GM12878 (cell line): Measurements from ENCODE around the gene SBF2. TPM values are rescaled to one million over a fixed set of nuclear protein-coding genes. Genes with fewer than 3 reads are reported as not detected.
"Not testable (repeated sequence)": the region's sequence is repeated elsewhere in the genome, so short reads cannot be mapped to it uniquely, and the experiment has no call there.

ENCODE experiments used
- ATAC-seq: fragments of 200-7000 bp; cut with Tn5 transposase; 3 replicates; pipeline ENCODE4 v1.9.1; 2020; ENCODE audit warnings: mild to moderate bottlenecking, moderate library complexity
- BruUV-seq: library from RNA; stranded (reverse); fragments of 400-500 nt; replicated peaks from 2 replicates; lab custom pipeline; 2021; lab: Mats Ljungman, UMichigan
- CTCF ChIA-PET: fragments of 300-600 bp; sonication (Branson Sonifier 250); formaldehyde crosslinking; extraction: SDS; loops from one replicate; lab custom pipeline; 2021; ENCODE audit warnings: inconsistent platforms; lab: Yijun Ruan, JAX
- POLR2A ChIA-PET: fragments of 350-600 bp; formaldehyde crosslinking; extraction: SDS; loops from one replicate; lab custom pipeline; 2021; ENCODE audit warnings: inconsistent platforms; lab: Charles Lee
- RAD21 ChIA-PET: fragments of 300-600 bp; sonication (Branson Sonifier 250); formaldehyde crosslinking; loops from one replicate; lab custom pipeline; 2023; ENCODE audit warnings: antibody characterized with exemption; ENCODE audit not compliant: unreplicated experiment; lab: Charles Lee
- SMC1A ChIA-PET: fragments of 300-600 bp; sonication (Branson Sonifier 250); formaldehyde crosslinking; loops from one replicate; lab custom pipeline; 2023; ENCODE audit not compliant: unreplicated experiment, uncharacterized antibody; lab: Charles Lee
- DNase-seq: peaks from one replicate; pipeline ENCODE4 v3.0.0-alpha.2; 2011; ENCODE audit warnings: low read depth, low spot score
- FAIRE-seq: peaks from 3 replicates; lab custom pipeline; 2011; peaks lifted over from hg19 to GRCh38; lab: Jason Lieb, UNC
- H2AFZ ChIP-seq: 2 replicates; pipeline ENCODE4 v1.6.0; 2011; ENCODE audit warnings: low read depth, low read length, control low read depth; ENCODE audit not compliant: control insufficient read depth
- H3K27ac ChIP-seq: 2 replicates; pipeline ENCODE4 v1.5.1; 2011; ENCODE audit warnings: control low read depth; ENCODE audit not compliant: control insufficient read depth, insufficient read depth
- H3K27me3 ChIP-seq, 2 experiments: replicated peaks in 1 of 2; 2 replicates each; pipeline versions ENCODE4 v1.6.0 to v1.6.1; 2011; ENCODE audit warnings: low read length in 1 of 2; ENCODE audit not compliant: control insufficient read depth in 2 of 2, insufficient read depth in 2 of 2
- H3K36me3 ChIP-seq, 2 experiments: 2 replicates each; pipeline ENCODE4 v1.5.1; 2011; ENCODE audit warnings: low read length in 1 of 2; ENCODE audit not compliant: control insufficient read depth in 2 of 2, insufficient read depth in 2 of 2
- H3K4me1 ChIP-seq: 2 replicates; pipeline ENCODE4 v1.6.1; 2011; ENCODE audit warnings: mild to moderate bottlenecking, low read length, moderate library complexity, mixed read lengths; ENCODE audit not compliant: control insufficient read depth, insufficient read depth
- H3K4me2 ChIP-seq: 2 replicates; pipeline ENCODE4 v1.6.0; 2011; ENCODE audit warnings: control low read depth; ENCODE audit not compliant: control insufficient read depth, insufficient read depth
- H3K4me3 ChIP-seq: fragments of 200-600 bp; sonication (generic); 2 replicates; pipeline ENCODE4 v1.5.1; 2016
- H3K79me2 ChIP-seq: 2 replicates; pipeline ENCODE4 v1.6.0; 2011; ENCODE audit warnings: low read length; ENCODE audit not compliant: control insufficient read depth, insufficient read depth
- H3K9ac ChIP-seq: 2 replicates; pipeline ENCODE4 v1.8.0; 2011; ENCODE audit warnings: low read length, control low read depth, mixed read lengths; ENCODE audit not compliant: control insufficient read depth, insufficient read depth
- H3K9me3 ChIP-seq: replicated peaks from 3 replicates; pipeline ENCODE4 v1.5.1; 2011; ENCODE audit warnings: mild to moderate bottlenecking, low read length; ENCODE audit not compliant: control insufficient read depth, insufficient read depth
- H4K20me1 ChIP-seq: 2 replicates; pipeline ENCODE4 v1.6.0; 2011; ENCODE audit not compliant: control insufficient read depth, insufficient read depth
- RAD21 ChIP-seq: IDR thresholded peaks from 2 replicates; pipeline ENCODE4 v1.6.1; 2011; ENCODE audit warnings: mild to moderate bottlenecking, low read depth, low read length, moderate library complexity; ENCODE audit not compliant: insufficient read depth
- RELB ChIP-seq: fragments of 450-650 bp; IDR thresholded peaks from 2 replicates; pipeline ENCODE4 v1.6.1; 2017; ENCODE audit warnings: low read depth, mild to moderate bottlenecking, moderate library complexity
- SMARCA5 ChIP-seq: fragments of 450-650 bp; IDR thresholded peaks from 2 replicates; pipeline ENCODE4 v1.6.1; 2017; ENCODE audit warnings: mild to moderate bottlenecking
- WGBS: methylation state at CpG from one replicate; pipeline ENCODE4 v1.1.6; 2016; ENCODE audit warnings: low lambda C conversion rate; ENCODE audit not compliant: insufficient replicate concordance, insufficient coverage; ENCODE audit errors: missing lambda C conversion rate; 5-methylcytosine and 5-hydroxymethylcytosine counted together
- in situ Hi-C: fragments of 300-500 bp; cut with MboI; formaldehyde crosslinking; loops from 9 replicates; pipeline ENCODE4 v1.14.3; 2018; ENCODE audit warnings: mixed read lengths
- intact Hi-C: fragments of 100-400 bp; cut with micrococcal nuclease; formaldehyde crosslinking; loops from one replicate; pipeline ENCODE4 v1.14.2; 2022; ENCODE audit not compliant: unreplicated experiment
- polyA plus RNA-seq, 11 experiments: library from polyadenylated mRNA; depleted of rRNA in 4 of 11; unstranded in 6 of 11; stranded (reverse) in 5 of 11; fragments of >200 nt; fragmentation: Nextera tagmentation in 4 of 11; fragmentation: Illumina TruSeq in 1 of 11; extraction: Ambion mirVana in 4 of 11; extraction: Trizol in 1 of 11; gene quantifications; 1 replicate in 1 of 11; 2 replicates in 10 of 11; pipeline versions ENCODE4 v1.2.1 to v1.2.3, GENCODE V29; 2011 to 2016; ENCODE audit warnings: inconsistent platforms in 2 of 11, missing spikeins in 2 of 11, low read depth in 1 of 11
- total RNA-seq, 4 experiments: library from RNA; depleted of rRNA in 3 of 4; stranded (reverse); fragments of >200 nt in 3 of 4; fragmentation: Illumina TruSeq in 1 of 4; extraction: Trizol in 1 of 4; gene quantifications; 2 replicates each; pipeline versions ENCODE4 v1.2.1 to v1.2.3, GENCODE V29; 2013 to 2021
- TF ChIP-seq, protein P1 (sequence below): IDR thresholded peaks from 2 replicates; pipeline ENCODE4 v1.6.1; 2011; ENCODE audit warnings: low read depth, low read length, improper control_type of control experiment, borderline replicate concordance

SBF2 gene
- total and polyA plus RNA-seq, 10 of the 15 experiments (the other 5 are each of a cell fraction or from before 2014, with no cell fraction given) = 0.24 to 2.3 (median 1.1) TPM

- TF ChIP-seq RELB = no peak
- no peak for TF ChIP-seq SMARCA5
- TF ChIP-seq, protein P1, sequence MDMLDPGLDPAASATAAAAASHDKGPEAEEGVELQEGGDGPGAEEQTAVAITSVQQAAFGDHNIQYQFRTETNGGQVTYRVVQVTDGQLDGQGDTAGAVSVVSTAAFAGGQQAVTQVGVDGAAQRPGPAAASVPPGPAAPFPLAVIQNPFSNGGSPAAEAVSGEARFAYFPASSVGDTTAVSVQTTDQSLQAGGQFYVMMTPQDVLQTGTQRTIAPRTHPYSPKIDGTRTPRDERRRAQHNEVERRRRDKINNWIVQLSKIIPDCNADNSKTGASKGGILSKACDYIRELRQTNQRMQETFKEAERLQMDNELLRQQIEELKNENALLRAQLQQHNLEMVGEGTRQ = no peak
- TF ChIP-seq RAD21 = no peak
Observed at GRCh38 chr11:9947231-9947864, 346.7 kb downstream of the SBF2 start (continued).

- H3K4me2 ChIP-seq, in situ Hi-C loops, SMC1A ChIA-PET, BruUV-seq, H3K27ac ChIP-seq, H3K36me3 ChIP-seq, H3K9ac ChIP-seq, FAIRE-seq, DNase-seq, H4K20me1 ChIP-seq, H3K79me2 ChIP-seq, H3K27me3 ChIP-seq, H3K4me3 ChIP-seq, CTCF ChIA-PET, POLR2A ChIA-PET, intact Hi-C loops, H3K9me3 ChIP-seq, ATAC-seq, H3K4me1 ChIP-seq, RAD21 ChIA-PET, H2AFZ ChIP-seq: not testable (repeated sequence)
- 42% methylated on average over 1 of the region's 1 CpG for WGBS
Observed at GRCh38 chr11:9945680-9946079, 348.3 kb downstream of the SBF2 start.
